IPS-15b (cell line): ENCODE data around the gene ZNF664.

Experiments
- H3K27me3 ChIP-seq: one replicate; pipeline ENCODE4 v1.6.1; 2013; ENCODE audit warnings: low read length; ENCODE audit not compliant: control insufficient read depth, insufficient read depth
- H3K36me3 ChIP-seq: one replicate; pipeline ENCODE4 v1.6.1; 2013; ENCODE audit warnings: low read length; ENCODE audit not compliant: control insufficient read depth, insufficient read depth
- H3K4me1 ChIP-seq: one replicate; pipeline ENCODE4 v1.6.1; 2013; ENCODE audit warnings: mild to moderate bottlenecking, low read length; ENCODE audit not compliant: control insufficient read depth, insufficient read depth
- H3K4me3 ChIP-seq: one replicate; pipeline ENCODE4 v1.5.1; 2013; ENCODE audit warnings: low read depth, low read length
- H3K9ac ChIP-seq: one replicate; pipeline ENCODE4 v1.6.1; 2013; ENCODE audit warnings: low read depth, mild to moderate bottlenecking, low read length
- H3K9me3 ChIP-seq: one replicate; pipeline ENCODE4 v1.6.1; 2013; ENCODE audit warnings: mild to moderate bottlenecking, low read length; ENCODE audit not compliant: control insufficient read depth, insufficient read depth

ZNF664 gene

DNA sequence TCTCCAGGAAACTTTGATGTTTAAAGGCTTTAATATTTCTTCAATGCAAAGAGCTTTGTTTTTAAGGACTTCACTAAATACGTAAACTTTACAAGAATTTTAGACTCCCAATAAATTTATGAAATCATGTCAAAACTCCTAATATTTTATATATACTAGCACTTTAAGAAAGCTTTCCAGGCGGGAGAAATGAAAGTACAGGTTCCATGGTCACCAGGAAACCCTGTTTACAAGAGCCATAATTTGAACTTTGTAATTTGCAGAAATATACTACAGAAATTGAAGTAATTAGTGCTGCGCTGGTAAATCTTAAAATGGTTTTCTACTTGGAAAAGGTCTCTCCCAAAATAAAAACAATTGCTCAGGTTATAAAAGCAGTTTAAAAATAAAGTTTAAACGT is 9.2 kb upstream of the ZNF664 start:
- no peak overlapping the region for H3K4me3 ChIP-seq
- no peak overlapping the region for H3K9ac ChIP-seq
- H3K27me3 ChIP-seq = peaks cover 98% of the 10 kb centered on the region
- no peaks in the 10 kb centered on the region for H3K4me1 ChIP-seq
- no peaks in the 10 kb centered on the region for H3K36me3 ChIP-seq
- no peaks in the 10 kb centered on the region for H3K9me3 ChIP-seq

DNA sequence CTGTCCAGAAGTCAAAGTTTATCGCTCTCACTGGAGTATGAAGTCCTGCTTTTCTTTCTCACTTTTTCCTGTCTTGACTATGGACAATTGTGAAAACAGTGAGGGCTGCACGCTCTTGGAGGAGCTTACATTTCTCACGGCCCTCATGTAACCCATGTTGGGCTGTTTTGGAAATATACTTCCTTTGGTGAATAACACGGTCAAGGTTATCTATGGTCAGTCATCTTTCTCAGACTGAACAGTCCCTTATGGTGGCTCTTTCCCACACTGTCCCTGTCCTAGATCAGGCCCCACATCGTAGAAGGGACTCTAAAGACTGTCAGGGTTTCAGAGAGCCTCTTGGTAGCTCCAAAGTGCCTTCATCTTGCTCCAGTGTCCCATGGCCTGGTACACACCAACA is 7.6 kb upstream of the ZNF664 start:
- no peaks in the 10 kb centered on the region for H3K36me3 ChIP-seq
- no peak overlapping the region for H3K9ac ChIP-seq
- H3K9me3 ChIP-seq = no peaks in the 10 kb centered on the region
- no peaks in the 10 kb centered on the region for H3K4me1 ChIP-seq
- H3K4me3 ChIP-seq = no peak overlapping the region
- H3K27me3 ChIP-seq = peaks cover 100% of the 10 kb centered on the region

DNA sequence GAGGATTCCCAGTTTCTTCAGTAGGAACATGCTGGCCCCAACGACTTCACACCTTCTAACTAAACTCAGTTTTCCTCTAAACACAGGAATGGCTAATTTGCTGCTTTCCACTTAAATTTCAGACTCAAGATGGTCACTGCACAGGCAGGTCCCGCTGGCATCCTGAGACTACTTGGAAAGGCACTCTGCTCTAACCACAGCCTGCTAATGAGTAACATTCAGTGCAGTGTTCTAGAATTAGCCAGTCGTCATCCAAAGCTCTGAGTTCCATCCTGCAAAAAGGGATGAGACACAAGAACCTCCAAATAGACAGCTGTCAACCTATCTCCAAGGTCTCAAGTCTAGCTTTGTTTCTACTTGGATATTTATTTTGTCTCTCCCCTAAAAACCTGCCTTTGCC is 6.4 kb upstream of the ZNF664 start:
- H3K4me3 ChIP-seq = no peak overlapping the region
- no peaks in the 10 kb centered on the region for H3K4me1 ChIP-seq
- no peaks in the 10 kb centered on the region for H3K36me3 ChIP-seq
- no peaks in the 10 kb centered on the region for H3K9me3 ChIP-seq
- no peak overlapping the region for H3K9ac ChIP-seq
- H3K27me3 ChIP-seq = peaks cover 100% of the 10 kb centered on the region

DNA sequence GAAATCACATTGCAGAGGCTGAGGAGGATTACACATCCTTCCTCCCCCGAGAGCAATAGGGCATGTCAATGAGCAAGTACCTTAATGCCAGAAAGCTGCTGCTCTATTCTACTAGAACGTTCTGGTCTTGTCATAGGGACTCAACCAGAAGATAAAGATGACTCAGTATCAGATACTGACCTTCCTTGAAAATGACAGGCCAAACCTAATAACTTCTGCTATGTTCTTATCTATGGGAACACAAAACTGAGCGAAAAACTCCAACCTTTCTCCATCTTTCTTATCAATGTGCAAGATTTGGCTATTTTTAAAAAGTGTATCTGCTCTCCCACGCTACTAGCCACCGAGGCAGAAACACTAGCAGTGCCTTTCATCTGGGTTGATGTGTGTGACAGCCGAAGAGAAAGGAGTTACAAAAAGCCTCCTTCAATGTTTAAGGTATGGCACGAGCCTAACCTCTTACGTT is 5.9 kb upstream of the ZNF664 start:
- H3K36me3 ChIP-seq = no peaks in the 10 kb centered on the region
- H3K9ac ChIP-seq = no peak overlapping the region
- H3K4me1 ChIP-seq = no peaks in the 10 kb centered on the region
- H3K9me3 ChIP-seq = no peaks in the 10 kb centered on the region
- H3K27me3 ChIP-seq = peaks cover 94% of the 10 kb centered on the region
- H3K4me3 ChIP-seq = no peak overlapping the region

DNA sequence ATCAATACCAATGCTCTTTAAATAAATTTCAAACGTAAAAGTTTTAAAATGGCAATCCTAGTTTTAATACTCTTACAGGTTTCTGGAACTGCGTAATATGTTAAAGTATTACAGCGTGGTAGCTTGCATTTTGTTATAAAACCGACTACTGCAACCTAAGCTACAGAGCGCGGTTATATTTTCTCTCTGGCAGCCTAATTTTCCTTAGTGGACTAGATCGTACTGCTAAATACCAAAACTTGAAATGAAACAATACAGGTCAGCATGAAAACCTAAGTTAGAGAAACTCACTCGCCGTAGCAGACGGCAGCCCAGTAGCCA is 1.6 kb upstream of the ZNF664 start:
- H3K9ac ChIP-seq = no peak overlapping the region
- H3K36me3 ChIP-seq = peaks cover 1% of the 10 kb centered on the region
- H3K27me3 ChIP-seq = peaks cover 77% of the 10 kb centered on the region
- no peaks in the 10 kb centered on the region for H3K9me3 ChIP-seq
- H3K4me1 ChIP-seq = no peaks in the 10 kb centered on the region
- H3K4me3 ChIP-seq = no peak overlapping the region

DNA sequence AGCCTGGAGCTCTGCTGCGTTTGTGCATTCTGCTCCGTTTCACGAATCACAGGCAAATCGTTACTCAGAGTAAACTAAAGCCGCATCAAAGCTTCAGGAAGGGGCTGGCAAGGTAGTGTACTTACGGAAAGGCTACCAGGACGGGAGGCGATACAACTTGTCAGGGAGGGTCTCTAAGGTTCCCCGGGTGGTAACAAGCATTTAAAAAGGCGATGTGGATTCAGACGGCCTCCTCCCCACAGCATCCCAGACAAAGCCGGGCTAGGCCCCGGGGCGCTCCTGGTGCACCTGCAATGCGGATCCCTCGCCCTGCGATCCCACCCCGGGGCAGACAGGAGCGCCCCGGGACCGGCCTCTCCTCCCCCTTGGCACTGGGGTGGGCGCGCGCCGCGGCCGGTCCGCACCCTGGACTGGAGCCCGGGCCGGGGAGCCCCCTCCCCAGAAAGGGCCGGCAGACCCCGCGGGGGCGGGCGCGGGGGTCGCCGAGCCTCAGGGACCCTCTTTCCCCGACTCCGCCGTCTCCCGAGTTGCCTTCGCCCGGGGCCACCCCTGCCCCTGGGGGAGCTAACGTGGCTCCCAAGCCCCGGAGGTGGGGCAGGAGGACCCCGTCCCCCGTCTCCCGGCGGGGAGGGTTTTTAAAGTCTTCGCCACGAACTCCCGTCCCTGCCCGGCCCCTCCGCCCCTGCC is 1.1 kb upstream of the ZNF664 start:
- Histone ChIP-seq H3K4me3 (peak overlapping the region; percentile 20), H3K27me3 (peaks cover 75% of the 10 kb centered on the region), H3K4me1 (no peaks in the 10 kb centered on the region), H3K9me3 (no peaks in the 10 kb centered on the region), H3K36me3 (peaks cover 3% of the 10 kb centered on the region), H3K9ac (no peak overlapping the region)

DNA sequence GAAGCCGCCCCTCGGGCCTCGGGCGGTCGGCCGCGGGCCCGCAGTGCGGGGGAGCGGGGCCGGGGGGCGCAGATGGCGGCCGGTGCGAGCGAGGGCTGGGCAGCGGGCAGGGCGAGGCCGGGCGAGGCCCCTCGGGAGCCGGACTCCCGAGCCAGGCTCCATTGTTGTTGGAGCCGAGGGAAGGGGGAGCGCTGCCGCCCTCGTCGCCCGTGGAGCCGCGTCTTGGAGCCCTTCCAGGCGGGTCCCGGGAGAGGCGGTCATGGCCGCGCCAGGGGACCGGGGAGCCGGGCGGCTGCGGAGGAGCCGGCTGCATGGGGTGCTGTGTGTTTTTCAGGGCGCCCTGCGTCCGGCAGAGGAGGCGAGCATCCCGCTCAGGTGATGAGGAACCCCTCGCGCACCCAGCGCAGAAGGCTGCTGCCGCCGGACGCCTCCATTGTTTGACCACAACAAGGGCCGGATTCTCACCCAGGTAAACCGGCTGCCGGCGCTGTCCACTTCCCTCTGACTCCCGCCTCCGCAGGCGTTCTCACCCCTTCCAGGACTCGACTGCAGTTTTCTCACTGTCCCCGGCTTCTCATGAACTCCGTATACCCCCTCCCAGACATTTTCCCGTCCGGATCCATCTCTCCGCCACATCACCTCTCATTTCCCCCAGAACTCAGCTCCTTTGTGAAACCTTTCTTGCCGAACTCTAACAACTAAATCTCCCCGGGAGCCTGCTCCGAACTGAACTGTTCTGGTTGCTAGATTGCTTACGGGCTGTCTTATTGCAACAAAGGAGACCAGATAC is 732 bp downstream of the ZNF664 start:
- no peaks in the 10 kb centered on the region for H3K4me1 ChIP-seq
- peak overlapping the region; percentile 70 for H3K4me3 ChIP-seq
- H3K9ac ChIP-seq = no peak overlapping the region
- peaks cover 3% of the 10 kb centered on the region for H3K36me3 ChIP-seq
- no peaks in the 10 kb centered on the region for H3K9me3 ChIP-seq
- H3K27me3 ChIP-seq = peaks cover 56% of the 10 kb centered on the region

DNA sequence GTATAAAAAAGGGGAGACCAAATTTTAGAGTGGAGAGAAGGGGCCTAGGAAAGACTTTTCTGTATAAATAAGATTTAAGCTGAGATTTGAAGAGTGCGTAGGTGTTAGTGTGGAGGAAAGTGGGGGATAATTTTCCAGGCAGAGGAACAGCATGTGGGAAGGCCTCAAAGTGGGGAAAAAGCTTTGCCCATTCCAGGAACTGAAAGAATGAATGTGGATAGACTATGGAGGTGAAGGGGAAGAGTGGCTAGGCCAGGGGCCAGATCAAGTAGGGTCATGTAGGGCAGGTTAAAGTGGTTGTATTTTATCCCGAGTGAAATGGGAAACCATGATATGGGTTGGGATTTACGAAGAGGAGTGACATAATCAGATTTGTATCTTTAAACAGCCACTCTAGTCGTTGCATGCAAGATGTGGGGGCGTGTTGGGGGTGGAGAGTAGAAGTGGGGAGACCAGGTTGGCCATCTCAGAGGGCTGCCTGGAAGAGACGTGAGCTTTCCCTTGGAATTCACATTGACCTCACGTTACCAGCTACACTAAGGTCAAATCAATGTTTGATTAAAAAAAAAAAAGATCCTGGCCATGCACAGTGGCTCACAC is 3.3 kb downstream of the ZNF664 start:
- Histone ChIP-seq H3K36me3 (peaks cover 3% of the 10 kb centered on the region), H3K4me3 (no peak overlapping the region), H3K27me3 (peaks cover 31% of the 10 kb centered on the region), H3K9me3 (no peaks in the 10 kb centered on the region), H3K4me1 (no peaks in the 10 kb centered on the region), H3K9ac (no peak overlapping the region)

DNA sequence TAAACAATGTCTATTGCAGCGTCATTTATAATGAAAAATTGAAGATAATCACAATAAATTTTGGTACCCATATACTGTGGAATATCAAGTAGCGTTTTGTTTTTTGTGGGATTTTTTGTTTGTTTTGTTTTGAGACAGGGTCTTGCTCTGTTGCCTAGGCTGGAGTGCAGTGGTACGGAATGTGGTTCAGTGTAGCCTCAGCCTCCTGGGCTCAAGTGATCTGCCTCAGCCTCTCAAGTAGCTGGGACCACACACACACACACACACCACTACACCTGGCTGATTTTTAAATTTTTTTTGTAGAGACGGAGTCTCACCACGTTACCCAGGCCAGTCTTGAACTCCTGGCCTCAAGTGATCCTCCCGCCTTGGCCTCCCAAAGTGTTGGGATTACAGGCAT is 6.6 kb downstream of the ZNF664 start:
- Histone ChIP-seq H3K4me1 (no peaks in the 10 kb centered on the region), H3K36me3 (peaks cover 3% of the 10 kb centered on the region), H3K9me3 (no peaks in the 10 kb centered on the region), H3K27me3 (peaks cover 21% of the 10 kb centered on the region), H3K4me3 (no peak overlapping the region), H3K9ac (no peak overlapping the region)

DNA sequence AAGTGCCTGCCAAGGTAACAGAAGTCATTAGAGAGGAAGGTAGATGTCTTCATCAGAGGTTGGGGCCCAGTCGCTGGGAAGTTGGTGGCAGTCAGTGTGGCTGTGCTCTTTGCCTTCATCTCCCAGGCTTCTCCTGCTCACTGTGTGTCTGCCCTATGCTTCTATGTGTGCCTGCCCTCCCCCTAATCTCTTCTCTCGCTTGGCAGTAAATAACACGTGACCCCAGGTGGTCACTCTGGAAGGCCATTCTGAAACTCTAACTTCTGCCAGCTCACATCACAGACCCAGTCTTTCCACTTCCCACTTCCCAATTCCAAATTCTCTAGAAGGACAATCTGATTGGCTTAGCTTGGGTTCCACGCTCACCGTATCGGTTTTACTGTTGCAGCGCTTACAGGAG is 9.3 kb downstream of the ZNF664 start:
- Histone ChIP-seq H3K4me3 (no peak overlapping the region), H3K36me3 (no peaks in the 10 kb centered on the region), H3K27me3 (no peaks in the 10 kb centered on the region), H3K9ac (no peak overlapping the region), H3K4me1 (no peaks in the 10 kb centered on the region), H3K9me3 (no peaks in the 10 kb centered on the region)

DNA sequence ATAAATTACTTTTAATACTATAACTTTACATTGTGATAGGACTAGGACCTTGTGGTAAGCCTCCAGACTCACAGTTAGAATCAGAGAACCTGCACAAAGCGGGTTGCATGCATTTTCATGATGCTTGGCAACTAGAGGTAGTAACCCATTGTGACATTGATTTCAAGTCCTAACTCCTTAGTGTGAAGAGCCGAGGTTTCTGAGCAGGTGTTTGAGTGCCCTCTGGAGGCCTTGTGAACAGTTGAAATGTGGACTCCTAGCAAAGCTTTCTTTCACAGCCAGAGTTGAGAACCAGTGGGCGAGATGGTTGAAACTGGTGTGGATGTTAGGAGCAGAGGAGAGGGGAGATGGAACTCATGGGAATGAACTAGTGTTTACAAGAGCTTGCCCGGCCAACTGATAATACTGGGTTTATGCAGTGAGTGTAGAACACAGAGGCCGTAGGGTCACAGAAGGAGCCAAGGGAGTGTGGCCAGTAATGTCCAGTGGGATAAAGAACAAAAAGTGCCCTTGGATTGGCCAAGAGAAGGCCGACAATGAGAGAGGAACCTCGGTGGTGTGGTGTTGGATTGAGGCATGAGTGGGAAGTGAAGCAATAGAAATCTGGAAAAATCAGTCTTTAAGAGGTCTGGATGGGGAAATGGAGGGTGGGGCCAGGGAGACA is 10.9 kb downstream of the ZNF664 start:
- Histone ChIP-seq H3K9me3 (no peaks in the 10 kb centered on the region), H3K4me3 (no peak overlapping the region), H3K36me3 (peaks cover 3% of the 10 kb centered on the region), H3K4me1 (no peaks in the 10 kb centered on the region), H3K9ac (no peak overlapping the region), H3K27me3 (no peaks in the 10 kb centered on the region)
